Measurements from ENCODE around the gene CTCFL.

- TF ChIP-seq, protein P1, sequence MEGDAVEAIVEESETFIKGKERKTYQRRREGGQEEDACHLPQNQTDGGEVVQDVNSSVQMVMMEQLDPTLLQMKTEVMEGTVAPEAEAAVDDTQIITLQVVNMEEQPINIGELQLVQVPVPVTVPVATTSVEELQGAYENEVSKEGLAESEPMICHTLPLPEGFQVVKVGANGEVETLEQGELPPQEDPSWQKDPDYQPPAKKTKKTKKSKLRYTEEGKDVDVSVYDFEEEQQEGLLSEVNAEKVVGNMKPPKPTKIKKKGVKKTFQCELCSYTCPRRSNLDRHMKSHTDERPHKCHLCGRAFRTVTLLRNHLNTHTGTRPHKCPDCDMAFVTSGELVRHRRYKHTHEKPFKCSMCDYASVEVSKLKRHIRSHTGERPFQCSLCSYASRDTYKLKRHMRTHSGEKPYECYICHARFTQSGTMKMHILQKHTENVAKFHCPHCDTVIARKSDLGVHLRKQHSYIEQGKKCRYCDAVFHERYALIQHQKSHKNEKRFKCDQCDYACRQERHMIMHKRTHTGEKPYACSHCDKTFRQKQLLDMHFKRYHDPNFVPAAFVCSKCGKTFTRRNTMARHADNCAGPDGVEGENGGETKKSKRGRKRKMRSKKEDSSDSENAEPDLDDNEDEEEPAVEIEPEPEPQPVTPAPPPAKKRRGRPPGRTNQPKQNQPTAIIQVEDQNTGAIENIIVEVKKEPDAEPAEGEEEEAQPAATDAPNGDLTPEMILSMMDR (IDR thresholded peaks at IDR 0.05) = no peak
- TF ChIP-seq POLR2A (IDR thresholded peaks at IDR 0.05) = no peak
These were observed 44.0 kb upstream of the CTCFL start for GRCh38 chr20:57568960-57569359.
